ENCODE measurements around the gene ZBTB34.

GRCh38 chr9:126872516-126872915, 12.1 kb downstream of the ZBTB34 start:
- no peak for TF ChIP-seq REST (tag by site-specific recombination; IDR thresholded peaks at IDR 0.05)
- TF ChIP-seq ZNF121 (tag by site-specific recombination; IDR thresholded peaks at IDR 0.05), result no peak
- TF ChIP-seq PATZ1 (tag by site-specific recombination; IDR thresholded peaks at IDR 0.05), result no peak
- TF ChIP-seq ZNF529 (tag by site-specific recombination; IDR thresholded peaks at IDR 0.05; ENCODE audit: insufficient replicate concordance), result no peak
- TF ChIP-seq CTCF (tag by site-specific recombination; IDR thresholded peaks at IDR 0.05), result no peak
- no peak for TF ChIP-seq ZNF423 (tag by site-specific recombination; IDR thresholded peaks at IDR 0.05)
- no peak for TF ChIP-seq ZNF843 (tag by site-specific recombination; IDR thresholded peaks at IDR 0.05)
- TF ChIP-seq KLF9 (tag by site-specific recombination; IDR thresholded peaks at IDR 0.05; ENCODE audit: low read depth), result no peak
- no peak for TF ChIP-seq FEZF1 (tag by site-specific recombination; IDR thresholded peaks at IDR 0.05)
- TF ChIP-seq ZSCAN5A (tag by site-specific recombination; IDR thresholded peaks at IDR 0.05), result no peak
- no peak for TF ChIP-seq PBX3 (CRISPR knock-in tag; IDR thresholded peaks at IDR 0.05)
- TF ChIP-seq ZBTB11 (tag by site-specific recombination; conservative IDR thresholded peaks at IDR 0.05; ENCODE audit: low read depth), result no peak
- no peak for TF ChIP-seq ZNF146 (tag by site-specific recombination; IDR thresholded peaks at IDR 0.05)

Measured in HEK293 (cell line).